HL-60/S4 (cell line): Measurements from ENCODE around the gene LRFN4.

ENCODE experiments used
- in situ Hi-C: fragments of 300-500 bp; cut with MboI; formaldehyde crosslinking; loops from 2 replicates; pipeline ENCODE4 v1.14.3; 2022; ENCODE audit warnings: low sequenced_read_pairs

LRFN4 gene

GRCh38 chr11:66857234-66857926, 516 bp downstream of the LRFN4 start:
- in situ Hi-C loops, result no loop called here

DNA sequence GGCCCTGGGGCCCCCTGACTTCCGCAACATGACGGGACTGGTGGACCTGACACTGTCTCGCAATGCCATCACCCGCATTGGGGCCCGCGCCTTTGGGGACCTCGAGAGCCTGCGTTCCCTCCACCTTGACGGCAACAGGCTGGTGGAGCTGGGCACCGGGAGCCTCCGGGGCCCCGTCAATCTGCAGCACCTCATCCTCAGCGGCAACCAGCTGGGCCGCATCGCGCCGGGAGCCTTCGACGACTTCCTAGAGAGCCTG, 992 bp downstream of the LRFN4 start:
- in situ Hi-C loops, result no loop called here

GRCh38 chr11:66858186-66858938, 1.5 kb downstream of the LRFN4 start:
- in situ Hi-C loops, result no loop called here

DNA sequence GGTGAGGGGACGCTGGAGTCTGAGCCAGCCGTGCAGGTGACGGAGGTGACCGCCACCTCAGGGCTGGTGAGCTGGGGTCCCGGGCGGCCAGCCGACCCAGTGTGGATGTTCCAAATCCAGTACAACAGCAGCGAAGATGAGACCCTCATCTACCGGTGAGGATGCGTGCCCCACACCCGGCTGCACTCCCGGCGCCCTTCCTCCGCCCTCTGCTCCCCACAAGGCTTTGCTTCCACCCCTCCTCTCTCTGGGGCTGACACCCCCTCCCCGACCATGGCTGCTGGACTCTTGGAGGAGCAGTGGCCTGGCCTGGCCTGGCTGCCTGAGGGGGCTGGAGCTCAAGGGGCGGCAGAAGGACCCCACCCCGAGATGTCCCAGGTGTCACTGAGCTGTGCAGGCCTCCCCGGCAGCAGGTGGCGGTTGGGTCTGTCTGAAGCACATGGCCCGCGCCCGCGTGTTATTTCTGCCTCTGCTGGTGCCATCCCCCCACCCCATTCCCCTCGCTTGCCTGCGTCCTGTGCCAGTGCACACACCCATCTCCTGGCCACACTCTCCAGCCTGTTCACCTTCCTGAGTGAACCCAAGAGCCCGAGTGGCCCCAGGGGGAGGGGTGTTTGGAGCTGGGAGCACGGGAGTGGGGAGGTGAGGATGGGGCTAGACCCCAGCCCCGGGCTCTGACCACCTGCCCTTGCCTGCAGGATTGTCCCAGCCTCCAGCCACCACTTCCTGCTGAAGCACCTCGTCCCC, 2.2 kb downstream of the LRFN4 start:
- in situ Hi-C loops, result no loop called here

DNA sequence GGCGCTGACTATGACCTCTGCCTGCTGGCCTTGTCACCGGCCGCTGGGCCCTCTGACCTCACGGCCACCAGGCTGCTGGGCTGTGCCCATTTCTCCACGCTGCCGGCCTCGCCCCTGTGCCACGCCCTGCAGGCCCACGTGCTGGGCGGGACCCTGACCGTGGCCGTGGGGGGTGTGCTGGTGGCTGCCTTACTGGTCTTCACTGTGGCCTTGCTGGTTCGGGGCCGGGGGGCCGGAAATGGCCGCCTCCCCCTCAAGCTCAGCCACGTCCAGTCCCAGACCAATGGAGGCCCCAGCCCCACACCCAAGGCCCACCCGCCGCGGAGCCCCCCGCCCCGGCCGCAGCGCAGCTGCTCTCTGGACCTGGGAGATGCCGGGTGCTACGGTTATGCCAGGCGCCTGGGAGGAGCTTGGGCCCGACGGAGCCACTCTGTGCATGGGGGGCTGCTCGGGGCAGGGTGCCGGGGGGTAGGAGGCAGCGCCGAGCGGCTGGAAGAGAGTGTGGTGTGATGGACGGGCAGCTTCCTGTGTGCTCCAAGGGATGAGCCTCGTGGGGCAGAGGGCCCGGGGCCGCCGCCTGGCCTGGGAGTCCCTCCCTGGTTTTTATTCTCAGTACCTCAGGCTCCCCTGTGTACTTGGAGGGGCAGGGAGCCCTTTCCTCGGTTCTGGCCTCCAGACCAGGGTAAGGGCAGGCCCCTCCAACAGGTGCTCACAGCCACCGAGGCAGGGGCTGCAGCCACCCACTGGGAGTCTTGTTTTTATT, 3.0 kb downstream of the LRFN4 start:
- in situ Hi-C loops, result no loop called here

- in situ Hi-C loops, result no loop called here
Observed at GRCh38 chr11:66860449-66860831, 3.6 kb downstream of the LRFN4 start.

DNA sequence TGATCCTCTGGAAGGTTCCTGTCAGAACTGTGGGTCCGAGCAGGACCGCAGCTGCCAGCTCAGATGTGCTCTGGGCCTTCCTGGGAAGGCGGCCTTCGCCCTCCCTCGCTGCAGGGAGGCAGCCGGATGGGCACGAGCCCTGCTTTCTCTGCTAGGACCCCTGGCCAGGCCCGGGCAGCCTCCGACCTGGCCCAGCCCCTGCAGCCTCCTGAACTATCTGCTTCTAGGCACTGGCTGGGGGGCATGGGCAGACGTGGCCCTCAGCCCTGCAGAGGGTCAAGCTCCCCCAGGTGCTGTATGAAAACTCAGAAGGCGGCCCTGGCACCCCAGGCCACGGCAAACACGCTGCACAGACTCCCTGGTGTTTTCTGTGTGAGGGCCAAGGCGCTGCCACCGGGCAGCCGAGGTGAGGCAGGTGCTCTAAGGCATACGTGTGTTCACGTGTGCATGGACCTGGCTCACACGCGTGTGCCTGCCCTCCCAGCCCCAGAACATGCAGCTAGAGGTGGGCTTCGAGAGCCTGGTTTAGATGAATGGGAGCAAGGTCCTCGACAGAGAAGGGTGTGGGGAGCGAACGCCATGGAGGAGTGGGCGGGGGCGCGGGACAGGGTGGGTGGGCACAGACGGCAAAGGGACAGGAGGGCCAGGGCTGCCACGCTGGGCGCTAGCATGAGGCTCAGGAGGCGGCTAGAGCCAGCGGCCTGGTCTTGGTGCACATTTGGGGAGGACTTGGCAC, 4.3 kb downstream of the LRFN4 start:
- in situ Hi-C loops, result no loop called here

- in situ Hi-C loops, result no loop called here
Observed at GRCh38 chr11:66861774-66862558, 5.1 kb downstream of the LRFN4 start.

DNA sequence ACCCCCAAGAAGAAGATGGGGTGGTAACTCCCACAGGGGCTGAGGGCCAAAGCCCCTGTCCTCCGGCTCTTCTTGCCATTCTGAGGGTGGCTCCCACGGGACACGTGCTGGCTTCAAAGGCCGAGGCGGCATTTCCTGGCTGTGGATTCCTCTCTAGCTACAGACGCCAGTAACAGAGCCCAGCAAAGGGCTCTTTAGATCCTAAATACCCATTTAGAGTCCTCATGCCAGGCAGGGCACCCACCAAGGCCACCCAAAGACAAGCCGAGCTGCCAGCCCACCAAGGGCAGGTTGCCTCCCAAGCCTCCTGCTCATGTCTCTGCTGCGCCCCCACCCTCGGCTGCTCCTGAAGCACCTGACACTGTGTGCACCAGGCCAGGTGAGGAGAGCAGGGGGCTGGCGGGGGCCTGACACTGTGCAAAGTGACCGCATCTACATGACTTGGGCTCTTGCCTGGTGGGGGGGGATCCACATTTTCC, 5.7 kb downstream of the LRFN4 start:
- in situ Hi-C loops, result no loop called here

GRCh38 chr11:66863428-66864125, 6.7 kb downstream of the LRFN4 start:
- in situ Hi-C loops, result no loop called here

GRCh38 chr11:66864172-66864901, 7.5 kb downstream of the LRFN4 start:
- in situ Hi-C loops, result no loop called here

DNA sequence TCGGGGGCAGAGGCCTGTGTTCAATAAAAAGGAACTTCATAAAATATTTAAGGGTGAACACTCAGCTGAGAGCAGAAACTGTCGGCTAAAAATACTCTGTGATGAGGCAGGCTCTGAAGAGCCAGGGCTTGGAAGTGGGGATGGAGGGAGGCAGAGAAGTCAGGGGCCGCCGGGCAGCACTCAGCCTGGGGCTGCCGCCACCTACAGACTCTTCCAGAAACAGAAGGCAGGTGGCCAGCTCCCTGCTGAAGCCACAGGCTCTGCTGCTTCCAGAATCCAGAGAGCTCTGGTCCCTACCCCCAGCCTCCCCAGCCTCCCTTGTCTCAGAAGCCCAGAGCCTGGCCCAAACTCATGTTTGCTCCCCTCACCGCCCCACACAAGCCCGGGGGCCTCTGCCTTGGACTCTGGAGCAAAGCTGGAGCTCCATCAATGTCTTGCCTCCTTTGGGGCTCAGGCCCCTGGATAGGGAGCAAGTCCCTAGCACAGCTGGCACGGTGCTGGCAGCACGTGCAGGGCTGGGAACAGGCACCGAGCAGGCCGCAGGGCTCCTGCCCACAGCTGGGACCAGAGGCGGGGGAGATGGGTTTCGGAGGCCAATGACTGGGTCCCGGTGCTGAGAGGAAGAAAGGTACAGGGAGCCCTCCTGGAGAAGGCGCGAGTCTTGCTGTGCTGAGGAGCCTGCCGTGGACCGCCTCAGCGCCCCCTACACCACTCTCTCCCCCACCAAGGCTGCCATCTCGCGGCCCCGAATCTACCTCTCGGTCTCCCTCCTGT, 8.2 kb downstream of the LRFN4 start:
- in situ Hi-C loops, result no loop called here

DNA sequence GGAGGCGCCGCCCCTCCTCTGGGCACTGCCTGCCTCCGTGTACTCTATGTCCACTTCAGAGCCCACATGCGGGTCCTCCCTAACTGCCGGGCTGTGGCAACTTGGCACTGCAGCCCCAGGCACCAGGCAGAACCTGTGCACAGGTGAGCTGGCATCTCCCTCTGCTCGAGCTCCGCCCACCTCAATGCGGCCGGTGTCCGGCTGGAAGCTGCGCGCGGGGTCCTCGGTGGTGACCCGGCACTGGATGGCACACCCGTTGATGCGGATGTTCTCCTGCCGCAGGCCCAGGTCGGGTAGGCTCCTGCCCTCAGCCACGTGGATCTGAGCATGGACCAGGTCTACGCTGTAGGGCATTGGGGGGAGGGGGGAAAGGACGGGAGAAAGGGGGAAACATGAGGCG, 9.1 kb downstream of the LRFN4 start:
- in situ Hi-C loops, result no loop called here

GRCh38 chr11:66866511-66866986, 9.7 kb downstream of the LRFN4 start:
- in situ Hi-C loops, result no loop called here

- in situ Hi-C loops, result no loop called here
Observed at GRCh38 chr11:66867425-66868040, 10.7 kb downstream of the LRFN4 start.

- in situ Hi-C loops, result no loop called here
Observed at GRCh38 chr11:66868082-66868725, 11.3 kb downstream of the LRFN4 start.
